SH-SY5Y (cell line): Measurements from ENCODE around the gene CTCF.

ENCODE experiments used
- GATA2 ChIP-seq: IDR thresholded peaks from 2 replicates; pipeline ENCODE4 v1.6.1; 2011; ENCODE audit warnings: mild to moderate bottlenecking, low read depth, low read length
- GATA3 ChIP-seq: IDR thresholded peaks from 2 replicates; pipeline ENCODE4 v1.6.1; 2011; ENCODE audit warnings: low read depth, mild to moderate bottlenecking, low read length, moderate library complexity

Gene CTCF

DNA sequence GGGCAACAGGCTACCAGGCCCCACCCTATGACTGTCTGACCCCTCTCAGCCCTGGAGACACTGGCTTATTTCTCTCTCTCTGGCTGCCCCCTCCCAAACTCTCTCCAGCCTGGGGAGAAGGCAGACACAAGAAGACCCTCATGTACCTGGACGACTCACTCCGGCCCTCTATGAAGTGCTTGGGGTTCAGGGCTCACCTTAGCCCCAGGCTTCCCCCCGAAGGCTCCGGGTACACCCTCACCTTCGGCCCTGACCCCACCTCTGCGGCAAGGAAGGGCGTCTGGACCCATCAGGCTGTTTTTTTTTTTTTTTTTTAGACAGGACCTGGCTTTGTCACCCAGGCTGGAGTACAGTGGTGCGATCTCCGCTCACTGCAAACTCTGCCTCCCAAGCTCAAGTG, 81.7 kb downstream of the CTCF start:
- no peak for TF ChIP-seq GATA3
- no peak for TF ChIP-seq GATA2

- no peak for TF ChIP-seq GATA3
- TF ChIP-seq GATA2, result no peak
These were observed 83.2 kb downstream of the CTCF start for GRCh38 chr16:67645397-67646121.

DNA sequence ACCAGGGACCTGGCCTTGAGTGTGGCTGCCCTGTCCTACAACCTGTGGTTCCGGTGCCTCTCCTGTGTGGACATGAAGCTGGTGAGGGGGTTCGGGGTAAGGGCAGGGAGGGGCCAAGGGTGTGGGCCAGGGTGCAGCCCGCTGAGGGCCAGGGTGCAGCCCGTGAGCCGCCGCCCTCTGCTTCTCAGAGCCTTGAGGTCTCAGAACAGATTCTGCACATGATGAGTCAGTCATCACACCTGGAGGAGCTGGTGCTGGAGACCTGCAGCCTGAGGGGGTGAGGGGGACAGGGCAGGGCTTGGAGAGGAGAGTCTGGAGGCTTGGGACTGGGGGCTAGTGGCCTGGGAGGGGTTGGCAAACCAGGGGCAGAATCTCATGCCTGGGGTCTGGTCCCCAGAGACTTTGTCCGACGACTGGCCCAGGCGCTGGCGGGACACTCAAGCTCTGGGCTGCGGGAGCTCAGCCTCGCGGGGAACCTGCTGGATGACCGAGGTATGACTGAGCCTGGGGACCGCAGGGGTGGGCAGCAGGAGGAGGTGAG, 84.9 kb downstream of the CTCF start:
- no peak for TF ChIP-seq GATA3
- no peak for TF ChIP-seq GATA2

- TF ChIP-seq GATA3, result no peak
- no peak for TF ChIP-seq GATA2
These were observed 85.4 kb downstream of the CTCF start for GRCh38 chr16:67647681-67648080.

DNA sequence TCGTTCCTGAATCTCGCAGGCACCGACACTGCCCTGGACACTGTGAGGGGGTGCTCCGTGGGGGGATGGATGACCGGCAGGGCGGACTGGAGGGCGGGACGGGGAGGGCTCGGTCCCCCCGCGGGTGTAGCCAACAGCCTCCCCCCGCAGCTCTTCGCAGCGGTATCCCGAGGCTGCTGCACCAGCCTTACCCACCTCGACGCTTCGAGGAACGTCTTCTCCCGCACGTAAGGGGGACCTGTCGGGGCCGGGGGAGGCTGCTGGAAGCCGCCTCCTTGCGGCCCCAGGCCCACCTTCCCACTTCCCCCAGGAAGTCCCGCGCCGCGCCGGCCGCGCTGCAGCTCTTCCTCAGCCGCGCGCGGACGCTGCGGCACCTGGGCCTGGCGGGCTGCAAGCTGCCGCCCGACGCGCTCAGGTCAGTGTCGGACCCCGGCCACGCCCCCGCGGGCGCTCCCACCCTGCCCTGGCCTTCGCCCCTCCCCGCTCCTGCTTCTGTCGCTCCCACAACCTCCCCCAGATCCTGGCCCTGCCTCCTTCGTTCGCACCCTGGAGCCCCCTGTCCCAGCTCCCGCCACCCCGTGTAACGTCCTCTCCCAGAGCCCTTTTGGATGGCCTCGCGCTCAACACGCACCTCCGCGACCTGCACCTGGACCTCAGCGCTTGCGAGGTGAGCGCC, 85.9 kb downstream of the CTCF start:
- TF ChIP-seq GATA3 (no peak), GATA2 (no peak)

- TF ChIP-seq GATA3 (no peak), GATA2 (no peak)
These were observed 86.6 kb downstream of the CTCF start for GRCh38 chr16:67648764-67649407.

- no peak for TF ChIP-seq GATA2
- TF ChIP-seq GATA3, result no peak
These were observed 87.2 kb downstream of the CTCF start for GRCh38 chr16:67649494-67649931.

DNA sequence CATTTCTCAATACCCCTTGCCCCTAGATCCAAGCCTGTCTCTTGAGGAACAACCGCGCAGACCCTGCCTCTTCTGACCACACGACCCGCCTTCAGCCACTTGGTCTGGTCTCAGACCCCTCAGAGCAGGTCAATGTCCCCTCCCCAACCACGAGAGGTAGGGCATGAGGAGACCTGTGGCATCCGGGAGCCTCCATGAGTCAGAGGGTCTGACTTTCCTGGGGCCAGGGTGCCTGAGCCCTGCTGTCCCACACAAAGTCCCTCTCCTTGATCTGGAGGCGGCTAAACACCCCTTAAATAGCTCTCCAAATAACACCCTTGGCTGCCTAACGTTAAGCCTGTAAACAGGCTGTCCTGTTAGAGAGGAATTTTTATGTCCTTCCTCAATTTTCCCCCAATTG, 87.7 kb downstream of the CTCF start:
- no peak for TF ChIP-seq GATA3
- no peak for TF ChIP-seq GATA2

DNA sequence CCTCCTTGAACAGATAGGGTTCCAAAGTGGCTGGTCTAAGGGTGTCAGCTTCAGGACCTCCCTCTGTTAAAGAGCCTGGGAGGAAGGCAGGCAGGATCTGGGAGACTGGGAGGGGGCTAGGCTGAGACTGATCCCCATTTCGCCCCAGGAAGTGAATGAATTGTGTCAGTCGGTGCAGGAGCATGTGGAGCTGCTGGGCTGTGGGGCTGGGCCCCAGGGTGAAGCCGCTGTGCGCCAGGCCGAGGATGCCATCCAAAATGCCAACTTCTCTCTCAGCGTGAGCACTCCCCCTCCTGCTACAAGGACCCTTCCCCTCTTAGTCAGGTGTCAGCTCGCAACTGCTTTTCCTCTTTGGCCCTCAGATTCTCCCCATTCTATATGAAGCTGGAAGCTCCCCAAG, 88.7 kb downstream of the CTCF start:
- no peak for TF ChIP-seq GATA2
- TF ChIP-seq GATA3, result no peak

DNA sequence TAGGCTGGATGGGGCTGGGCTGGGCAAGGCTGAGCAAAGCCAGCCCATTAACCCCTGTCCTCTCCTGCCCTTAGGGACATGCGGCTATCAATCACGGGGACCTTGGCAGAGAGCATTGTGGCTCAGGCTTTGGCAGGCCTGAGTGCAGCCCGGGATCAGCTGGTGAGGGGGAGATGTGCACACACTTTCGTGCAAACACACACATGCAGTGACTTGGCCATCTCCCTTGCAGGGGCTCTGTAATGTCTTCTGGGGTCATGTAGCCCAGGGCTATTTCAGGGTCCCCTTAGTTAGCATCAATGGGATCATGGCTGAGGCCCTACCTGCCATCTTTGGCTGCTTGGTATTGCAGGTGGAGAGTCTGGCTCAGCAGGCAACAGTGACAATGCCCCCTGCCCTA, 89.5 kb downstream of the CTCF start:
- no peak for TF ChIP-seq GATA3
- TF ChIP-seq GATA2, result no peak

DNA sequence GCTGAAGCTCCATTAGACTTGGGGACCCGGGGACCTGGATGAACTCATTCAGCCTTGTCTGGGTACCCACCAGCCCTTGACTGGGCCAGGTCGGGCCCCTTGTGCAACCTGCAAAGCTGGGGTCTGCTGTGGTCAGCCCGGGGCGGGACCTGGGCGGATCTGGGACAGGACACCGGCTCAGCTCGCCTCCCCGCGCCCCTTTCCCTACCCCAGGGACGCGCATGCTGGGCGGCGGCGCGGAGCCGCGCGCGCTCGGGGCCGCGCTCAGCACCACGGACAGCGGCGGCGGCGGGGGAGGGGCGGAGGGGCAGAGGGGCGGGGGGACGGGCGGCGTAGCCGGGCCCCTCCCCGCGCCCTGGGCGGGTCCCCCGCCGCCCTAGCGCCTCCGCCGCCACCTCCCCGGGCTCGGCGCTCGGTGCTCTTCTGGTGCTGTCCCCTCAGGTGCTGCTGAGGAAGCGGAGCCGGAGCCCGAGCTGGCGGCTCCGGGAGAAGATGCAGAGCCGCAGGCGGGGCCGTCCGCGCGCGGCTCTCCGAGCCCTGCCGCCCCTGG, 90.3 kb downstream of the CTCF start:
- TF ChIP-seq GATA2, result no peak
- no peak for TF ChIP-seq GATA3

DNA sequence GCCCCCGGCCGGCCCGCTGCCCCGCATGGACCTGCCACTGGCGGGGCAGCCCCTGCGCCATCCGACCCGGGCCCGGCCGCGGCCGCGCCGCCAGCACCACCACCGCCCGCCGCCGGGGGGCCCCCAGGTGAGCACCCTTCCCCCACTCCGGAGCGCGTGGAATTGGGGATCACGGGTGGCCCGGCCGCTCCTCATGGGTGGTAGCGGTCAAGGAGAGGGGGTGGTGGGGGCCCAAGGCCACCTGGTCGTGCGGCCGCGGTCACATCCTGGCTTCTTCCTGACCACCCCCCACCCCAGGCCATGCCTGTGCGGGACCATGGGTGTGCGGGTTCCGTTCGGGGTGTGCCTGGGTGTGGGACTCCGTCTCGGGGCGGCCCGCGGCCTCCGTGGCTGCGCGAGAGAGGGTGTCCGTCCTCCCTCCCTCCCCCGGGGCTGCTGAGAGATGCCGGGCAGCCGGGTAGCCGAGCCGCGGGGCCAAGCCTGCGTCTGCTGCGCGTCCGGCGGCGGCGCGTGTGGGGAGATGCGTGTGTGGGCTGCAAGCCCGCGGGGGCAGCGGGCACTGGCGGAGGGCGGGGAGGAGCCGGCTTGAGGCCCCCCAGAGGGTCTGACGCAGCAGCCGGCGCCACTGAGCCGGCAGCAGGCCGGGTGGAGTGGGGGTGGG, 90.9 kb downstream of the CTCF start:
- TF ChIP-seq GATA2 (no peak), GATA3 (no peak)

DNA sequence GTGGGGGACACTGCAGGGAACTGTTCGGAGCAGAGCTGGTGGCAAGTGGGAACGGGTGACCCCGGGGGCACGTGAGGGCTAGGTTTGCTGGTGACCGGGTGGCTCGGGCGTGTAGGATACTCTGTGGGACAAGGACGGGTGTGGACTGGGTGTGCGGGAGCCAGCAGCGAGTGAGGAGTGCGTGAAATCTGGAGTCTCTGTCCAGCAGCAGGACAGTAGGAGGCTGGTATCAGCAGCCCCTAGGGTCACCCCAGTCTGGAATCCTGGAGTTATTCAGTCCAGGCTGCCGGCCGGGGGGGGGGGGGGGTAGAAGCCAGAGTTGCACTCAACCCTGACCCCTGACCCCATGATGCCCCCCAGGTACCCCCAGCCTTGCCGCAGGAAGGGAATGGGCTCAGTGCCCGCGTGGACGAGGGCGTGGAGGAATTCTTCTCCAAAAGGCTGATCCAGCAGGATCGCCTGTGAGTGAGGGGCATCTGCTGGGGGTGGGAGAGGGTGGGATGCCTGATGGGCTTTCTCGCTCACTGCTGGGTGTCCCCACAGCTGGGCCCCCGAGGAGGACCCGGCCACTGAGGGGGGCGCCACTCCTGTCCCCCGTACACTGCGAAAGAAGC, 91.6 kb downstream of the CTCF start:
- TF ChIP-seq GATA2 (no peak), GATA3 (no peak)

GRCh38 chr16:67654403-67654911, 92.1 kb downstream of the CTCF start:
- TF ChIP-seq GATA3 (no peak), GATA2 (no peak)
